Kidney capillary endothelial cell (primary cell): ENCODE data around the gene COX4I1.

ENCODE experiments used
- DNase-seq: peaks from one replicate; pipeline ENCODE4 v3.0.0-alpha.2; 2018; ENCODE audit warnings: low spot score

The COX4I1 gene

DNA sequence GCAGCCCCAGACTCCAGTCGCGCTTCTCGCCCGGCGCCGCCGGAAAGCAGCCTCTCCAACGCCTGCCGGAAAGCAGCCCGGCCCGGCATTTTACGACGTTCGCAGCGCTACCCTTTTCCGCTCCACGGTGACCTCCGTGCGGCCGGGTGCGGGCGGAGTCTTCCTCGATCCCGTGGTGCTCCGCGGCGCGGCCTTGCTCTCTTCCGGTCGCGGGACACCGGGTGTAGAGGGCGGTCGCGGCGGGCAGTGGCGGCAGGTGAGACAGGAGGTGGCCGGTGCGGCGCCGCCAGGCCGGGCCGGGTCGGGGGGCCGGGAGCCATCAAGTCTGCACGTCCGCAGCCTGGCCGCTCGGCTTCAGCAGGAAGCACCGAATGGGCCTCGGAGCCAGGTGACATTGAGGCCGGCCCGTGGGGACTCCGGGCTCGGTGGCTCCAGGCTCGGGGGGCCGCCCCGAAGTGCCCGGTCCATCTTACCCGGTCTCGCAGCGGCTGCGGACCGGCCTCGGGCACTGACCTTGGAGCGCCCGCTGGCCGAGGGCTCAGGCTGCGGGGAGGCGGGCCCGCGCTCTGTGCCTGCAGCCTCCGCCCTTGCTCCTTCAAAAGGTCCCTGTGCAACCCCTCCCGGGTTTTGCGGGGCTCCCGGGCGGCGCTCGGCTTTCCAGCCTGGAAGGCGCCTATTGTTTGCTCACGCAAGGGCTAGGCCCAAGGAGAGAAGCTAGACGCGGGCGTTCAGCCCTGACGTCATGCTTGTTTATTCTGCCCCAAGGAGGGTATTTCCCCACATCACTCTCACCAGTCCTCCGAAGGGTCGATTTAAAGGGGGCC, at the start of gene COX4I1, which contains the start of gene EMC8:
COX4I1 (plus strand) TSS at position 199 of the 824 bp plus-strand sequence. CDS start 1,511 bp downstream, outside the sequence.
EMC8 (minus strand) TSS at position 48 of the 824 bp plus-strand sequence. CDS start 249 bp downstream, outside the sequence.
- peak; percentile 83 for DNase-seq

DNA sequence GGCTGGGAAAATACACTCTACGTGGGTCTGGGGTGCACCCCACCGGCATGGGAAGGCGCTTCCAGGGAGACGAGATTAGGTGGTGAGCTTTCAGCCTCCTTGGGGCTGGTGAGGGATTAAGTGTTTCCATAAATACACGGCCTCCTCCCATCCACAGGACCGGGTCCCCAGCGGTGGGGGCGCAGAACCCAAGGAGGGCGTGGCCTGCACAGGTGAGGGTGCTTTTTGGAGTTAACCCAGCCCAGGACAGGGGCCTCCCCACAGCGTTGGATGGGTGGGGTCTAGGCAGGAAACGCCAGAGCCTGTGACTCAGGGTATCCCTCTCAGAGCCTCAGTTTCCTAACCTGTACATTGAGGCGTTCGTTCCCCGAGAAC, 49.7 kb upstream of the COX4I1 start:
- DNase-seq: no peak

DNA sequence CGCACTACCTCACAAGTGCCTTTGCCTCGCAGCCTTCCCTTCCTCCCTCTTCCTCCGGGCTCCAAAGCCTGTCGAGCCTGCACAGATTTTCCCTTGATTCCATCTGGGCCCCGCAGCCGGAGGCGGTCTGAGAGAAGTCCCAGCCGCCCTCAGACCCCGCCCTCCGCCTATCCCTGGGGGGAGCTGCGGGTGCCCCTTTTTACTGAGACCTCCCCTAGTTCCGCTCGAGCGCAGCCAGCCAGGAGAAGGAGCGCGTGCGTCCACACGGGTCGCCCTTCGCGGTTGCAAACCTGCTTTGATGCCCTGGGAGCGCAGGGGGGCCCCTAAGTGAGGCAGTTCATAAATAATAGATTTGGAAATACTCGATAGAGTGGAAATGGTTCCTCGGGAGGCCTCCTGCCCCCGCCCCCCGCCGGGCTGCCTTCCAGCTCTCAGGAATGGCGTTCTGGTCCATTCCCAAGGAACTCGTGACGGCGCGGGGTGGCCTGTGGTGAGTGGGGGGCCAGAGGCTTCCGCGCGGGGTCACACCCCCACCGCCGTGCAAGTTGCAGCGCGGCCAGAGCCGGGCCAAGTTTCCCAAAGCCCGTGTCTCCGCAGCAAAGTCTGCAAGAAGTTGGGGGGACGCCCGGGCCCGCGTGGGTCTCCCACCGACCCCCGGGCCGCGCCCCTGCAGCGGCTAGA, 49.2 kb upstream of the COX4I1 start:
- DNase-seq: peak; percentile 17

DNA sequence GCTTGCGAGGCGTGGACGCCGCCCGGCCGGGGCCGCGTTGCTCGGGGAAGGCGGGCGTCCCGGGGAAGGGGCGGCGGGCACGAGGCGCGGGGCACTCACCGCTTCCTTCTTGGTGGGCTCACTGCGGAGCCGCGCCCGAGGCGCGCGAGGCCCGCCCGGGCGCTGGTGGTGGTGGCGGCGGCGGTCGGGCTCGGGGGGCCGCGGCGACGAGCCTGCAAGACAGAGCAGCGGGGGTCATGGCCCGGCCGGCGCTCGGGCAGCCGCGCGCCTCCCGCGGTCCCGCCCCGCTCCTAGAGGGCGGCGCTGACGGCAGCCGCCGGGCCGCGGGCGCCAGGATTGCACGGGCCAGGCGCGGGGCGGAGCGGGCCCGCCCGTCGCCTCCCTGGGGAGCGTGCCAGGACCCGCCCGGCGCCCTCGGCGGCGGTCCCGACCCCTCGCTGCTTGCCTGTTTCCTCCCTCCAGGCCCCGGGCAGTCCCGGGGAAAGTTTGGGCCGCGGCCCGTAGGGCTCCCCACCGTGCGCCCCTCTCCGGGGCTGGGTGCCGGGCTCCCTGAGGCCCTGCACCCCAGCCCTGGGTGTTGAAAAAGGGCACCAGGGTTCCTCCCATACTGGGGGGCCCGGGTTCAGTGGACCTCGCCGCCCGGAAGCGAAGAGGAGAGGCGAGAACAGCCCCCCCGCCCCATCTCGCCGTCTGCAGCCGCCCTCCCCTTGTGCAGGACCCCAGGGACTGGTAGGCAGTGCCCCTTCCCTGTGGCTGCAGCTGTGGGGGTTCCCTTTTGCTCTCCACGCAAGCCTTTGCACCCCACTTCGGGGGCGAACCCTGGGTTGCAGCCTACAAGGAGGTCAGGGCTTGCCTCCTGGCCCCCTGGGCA, 48.4 kb upstream of the COX4I1 start, which contains the start of gene C16orf74:
C16orf74 (minus strand) TSS at position 270 of the 871 bp plus-strand sequence. CDS start 15,879 bp downstream, outside the sequence.
- peak; percentile 76 for DNase-seq

DNA sequence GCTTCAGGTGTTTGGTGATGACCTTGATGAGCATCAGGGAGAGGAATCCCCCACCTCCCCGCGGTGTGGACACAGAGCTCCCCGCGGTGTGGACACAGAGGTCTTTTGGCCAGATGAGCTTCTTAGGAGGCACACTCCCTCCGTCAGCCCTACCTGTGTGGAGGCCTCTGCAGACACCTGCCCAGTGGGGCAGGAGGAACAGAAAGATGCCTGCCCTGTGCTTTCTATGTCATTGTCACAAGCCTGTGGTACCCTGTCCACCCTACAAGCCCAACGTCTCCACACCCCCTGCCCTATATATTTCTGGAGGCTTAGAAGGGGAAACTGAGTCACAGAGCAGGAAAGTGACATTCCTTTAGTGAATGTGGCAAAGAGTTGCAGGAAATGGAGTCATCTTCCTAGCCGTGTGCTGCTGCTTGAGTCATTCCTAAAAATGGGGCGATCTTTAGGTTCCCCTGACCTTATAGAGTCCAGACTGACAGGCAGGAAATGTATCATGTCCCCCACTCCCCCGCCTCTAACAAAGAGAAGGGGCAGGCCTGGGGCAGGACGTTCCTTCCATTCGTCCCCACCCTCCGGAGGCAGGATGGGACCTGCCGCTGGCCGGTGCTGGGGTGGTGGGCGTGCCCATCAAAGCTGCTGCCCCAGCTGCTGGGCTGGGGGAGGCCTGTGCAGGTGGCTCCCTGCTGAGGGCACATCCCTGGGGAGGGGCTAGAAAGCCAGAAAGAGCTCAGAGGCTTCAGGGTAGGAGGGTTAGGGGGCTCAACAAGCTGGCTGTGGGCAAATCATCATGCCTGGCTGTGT, 47.6 kb upstream of the COX4I1 start:
- peak; percentile 98 for DNase-seq

DNA sequence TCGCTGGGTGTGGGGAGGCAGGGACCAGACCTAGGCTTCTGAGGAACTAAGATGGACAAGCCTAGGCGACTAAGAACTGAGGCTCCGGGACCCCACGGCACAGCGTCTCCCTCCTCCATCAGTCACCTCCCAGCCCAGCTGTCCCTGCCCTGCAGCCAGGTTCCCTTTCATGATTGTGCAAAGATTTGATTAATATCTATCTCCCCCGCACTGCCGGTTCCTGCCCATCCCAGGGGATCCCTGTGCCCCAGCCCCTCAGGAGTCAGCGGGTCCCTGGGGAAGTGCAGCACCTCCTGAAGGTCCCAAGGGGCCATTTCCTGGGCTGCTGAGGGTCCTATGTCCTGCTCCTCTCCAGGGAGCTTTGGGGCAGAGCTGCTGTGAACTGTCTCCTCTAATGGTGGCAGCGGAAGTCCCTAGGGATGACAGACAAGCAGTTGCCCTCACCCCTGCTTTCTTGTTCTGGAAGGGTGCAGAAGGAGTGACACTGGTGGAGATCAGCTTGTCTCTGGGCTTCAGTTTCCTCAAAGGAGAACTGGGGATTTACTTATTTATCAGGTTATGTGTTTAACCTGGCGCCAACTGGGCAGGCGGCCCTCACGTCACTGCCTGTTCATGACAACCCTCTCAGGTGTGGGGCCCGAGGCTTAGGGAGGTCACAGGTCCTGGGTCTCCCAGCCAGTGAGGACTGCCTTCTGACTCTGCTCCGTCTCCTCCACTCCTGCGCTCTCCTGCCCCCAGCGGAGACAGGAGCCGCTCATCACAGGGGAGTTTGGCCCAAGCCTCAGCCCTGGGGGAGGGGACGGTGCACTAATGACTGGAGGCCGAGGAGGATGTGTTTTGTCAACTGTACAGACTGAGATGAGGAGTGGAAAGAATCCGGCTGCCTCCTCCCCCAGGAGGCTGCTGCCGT, 46.7 kb upstream of the COX4I1 start:
- peak; percentile 53 for DNase-seq

DNA sequence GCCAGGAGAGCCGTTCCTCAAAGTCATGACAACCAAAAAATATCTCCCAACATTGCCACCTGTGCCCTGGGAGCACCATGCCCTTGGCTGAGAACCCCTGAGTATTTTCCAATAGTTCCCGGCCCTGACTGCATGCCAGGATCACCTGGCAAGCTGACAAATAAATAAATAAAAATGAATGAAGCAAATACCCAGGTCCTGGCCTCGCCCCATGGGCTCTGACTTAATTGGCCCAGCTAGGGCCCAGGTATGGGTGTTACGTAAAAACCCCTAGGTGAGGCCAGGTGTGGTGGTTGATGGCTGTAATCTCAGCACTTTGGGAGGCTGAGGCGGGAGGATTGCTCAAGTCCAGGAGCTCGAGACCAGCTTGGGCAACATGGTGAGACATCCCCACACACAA, 45.9 kb upstream of the COX4I1 start:
- DNase-seq: no peak

DNA sequence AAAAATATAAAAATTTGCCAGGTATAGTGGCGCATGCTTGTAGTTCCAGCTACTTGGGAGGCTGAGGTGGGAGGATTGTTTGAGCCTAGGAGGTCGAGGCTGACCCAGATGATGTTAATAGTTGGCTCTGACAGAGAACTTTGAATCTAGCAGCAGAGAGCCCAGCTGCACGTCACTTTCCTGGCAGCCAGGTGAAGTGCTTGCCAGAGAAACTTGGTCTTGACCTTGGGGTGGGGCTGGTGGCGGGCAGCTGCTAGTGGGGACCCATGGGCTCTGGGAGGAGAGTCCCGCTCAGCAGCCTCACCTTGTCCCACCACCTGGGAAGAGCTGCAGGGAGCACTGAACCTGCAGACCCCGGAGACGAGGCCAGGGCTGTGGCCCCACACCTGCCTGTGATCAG, 45.5 kb upstream of the COX4I1 start:
- DNase-seq: no peak

DNA sequence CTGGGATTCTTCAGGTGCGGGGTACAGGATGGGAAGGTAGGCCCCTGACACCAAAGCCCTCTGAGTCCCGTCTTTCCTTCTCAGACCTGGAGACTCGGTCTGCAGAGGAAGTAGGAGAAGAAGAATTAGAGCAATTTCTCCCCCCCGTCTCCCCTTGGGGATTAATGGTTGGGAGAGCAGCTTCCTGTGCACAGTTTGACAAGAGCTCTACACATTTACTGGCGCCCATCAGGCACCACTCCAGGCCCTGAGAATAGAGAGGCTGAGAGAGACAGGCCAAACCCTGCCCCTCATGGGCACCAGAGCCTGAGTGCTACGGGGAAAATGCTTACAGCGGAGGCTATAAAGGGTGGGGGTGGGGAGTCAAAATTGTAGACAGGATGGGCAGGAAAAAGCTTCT, 45.1 kb upstream of the COX4I1 start:
- no peak for DNase-seq

DNA sequence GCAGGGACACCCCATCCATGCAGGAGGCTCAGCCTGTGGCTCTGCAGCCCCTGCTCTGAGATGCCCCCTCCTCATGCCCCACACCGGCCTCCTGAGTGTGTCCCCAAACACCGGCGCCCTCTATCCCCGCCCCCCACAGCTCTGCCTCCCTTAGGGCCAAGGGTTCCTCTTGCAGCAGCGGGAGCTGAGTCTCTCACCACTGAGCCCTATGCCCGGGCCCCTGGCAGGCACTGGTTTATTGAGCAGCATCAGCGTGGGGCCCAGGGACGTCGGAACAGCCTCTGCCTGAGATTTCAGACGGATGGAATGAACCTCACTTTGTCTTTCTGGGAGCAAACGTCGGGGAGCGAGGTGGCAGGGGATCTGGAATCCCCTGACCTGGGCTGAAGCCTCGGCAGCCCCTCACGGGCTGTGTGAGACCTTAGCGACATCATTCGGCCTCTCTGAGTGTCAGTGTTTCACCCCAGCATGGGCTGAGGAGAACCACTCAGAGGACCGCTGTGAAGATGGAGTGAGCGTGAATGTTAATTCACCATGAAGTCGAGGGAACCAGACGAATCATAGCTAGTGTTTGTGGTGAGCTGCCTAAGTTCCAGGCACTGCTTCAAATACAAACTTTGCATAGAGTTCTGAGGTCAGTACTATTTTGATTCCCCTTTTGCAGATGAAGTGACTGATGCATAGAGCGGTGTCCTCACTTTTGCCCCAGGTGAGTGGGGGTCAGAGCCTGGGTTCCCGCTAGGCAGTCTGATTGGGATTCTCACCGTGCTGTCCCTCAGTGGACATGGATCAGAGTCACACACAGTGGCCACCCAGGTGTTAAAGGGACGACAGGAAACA, 43.3 kb upstream of the COX4I1 start:
- no peak for DNase-seq

DNA sequence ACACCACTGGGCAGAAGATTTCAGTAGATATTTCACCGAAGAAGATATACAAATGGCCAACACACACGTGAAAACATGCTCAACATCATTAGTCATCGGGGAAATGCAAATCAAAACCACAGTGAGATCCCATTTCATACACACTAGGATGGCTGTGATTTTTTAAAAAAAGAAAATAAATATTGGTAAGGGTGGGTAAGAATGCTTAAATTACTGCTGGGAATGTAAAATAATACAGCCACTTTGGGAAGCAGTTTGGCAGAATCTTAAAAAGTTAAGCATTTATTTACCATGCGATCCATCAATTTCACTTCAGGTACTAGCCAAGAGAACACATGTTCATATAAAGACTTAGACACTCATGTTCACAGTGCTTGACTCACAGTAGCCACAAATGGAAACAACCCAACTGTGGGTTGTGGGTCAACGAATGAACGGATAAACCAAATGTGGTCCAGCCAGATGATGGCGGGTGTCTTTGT, 42.1 kb upstream of the COX4I1 start:
- no peak for DNase-seq

DNA sequence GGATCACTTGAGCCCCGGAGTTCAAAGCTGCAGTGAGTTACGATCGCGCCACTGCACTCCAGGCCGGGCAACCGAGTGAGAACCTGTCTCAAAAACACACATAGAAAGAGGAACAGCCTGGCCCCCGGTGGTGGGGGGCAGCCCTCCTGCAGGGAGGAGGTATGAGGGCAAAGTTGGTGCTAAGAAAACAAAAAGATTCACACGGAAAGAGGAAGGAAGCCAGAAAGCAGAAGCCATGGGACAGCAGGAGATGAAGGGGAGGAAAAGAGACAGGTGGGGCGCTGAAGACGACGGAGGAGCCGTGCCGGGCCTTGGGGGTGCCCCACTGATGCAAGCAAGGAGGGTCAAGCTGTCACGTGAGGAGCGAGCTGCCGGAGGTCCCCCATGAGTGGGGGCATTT, 40.4 kb upstream of the COX4I1 start:
- no peak for DNase-seq

DNA sequence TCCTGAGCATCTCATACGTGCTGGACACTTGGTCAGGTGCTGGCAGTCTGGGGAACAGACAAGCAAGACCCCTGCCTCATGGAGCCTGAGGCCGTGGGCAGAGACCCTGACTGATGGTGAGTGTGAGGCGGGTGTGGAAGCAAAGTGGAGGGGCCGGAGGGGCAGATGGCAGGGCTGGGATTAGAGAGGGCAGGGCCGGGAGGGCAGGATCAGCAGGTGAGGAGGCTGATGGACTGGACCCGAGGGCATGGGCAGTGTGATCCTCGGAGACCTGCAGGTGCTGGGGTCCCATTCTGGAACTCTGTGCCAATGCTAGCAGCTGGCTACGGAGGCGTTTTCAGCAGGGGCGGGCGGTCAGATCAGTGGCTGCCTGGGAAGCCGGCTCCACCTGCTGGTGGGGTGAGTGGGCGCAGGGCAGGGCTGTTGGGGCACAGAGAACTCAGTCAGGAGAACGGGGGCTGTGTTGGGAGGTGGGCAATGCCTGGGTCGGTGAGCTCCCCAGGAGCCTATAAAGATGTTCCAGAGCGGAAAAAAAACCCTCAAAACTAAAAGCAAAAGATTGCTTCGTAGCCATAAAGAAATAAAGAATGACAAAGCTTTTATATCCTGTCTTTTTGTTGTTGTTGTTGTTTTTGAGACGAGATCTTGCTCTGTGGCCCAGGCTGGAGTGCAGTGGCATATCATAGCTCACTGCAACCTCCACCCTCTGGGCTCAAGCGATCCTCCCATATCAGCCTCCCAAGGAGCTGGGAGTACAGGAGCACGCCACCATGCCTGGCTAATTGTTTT, 39.7 kb upstream of the COX4I1 start:
- no peak for DNase-seq

DNA sequence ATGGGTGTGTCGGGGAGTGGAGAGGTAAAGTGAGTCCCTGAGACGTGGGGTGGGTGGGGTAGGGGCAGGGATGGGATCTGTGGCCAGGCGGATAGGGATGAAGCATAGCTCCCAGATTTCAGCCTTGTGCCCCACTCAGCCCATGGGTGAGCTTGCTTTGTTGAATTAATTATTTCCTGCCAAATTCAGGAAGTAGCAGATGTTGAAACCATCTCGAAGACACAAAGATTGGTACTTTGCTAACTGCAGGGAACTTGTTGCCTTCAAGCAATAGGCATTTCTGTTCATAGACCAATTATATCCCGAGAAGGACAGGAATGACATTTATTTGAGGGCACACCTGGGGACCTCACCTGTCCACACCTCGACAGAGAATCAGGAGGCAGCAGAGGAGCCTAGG, 37.6 kb upstream of the COX4I1 start:
- no peak for DNase-seq

DNA sequence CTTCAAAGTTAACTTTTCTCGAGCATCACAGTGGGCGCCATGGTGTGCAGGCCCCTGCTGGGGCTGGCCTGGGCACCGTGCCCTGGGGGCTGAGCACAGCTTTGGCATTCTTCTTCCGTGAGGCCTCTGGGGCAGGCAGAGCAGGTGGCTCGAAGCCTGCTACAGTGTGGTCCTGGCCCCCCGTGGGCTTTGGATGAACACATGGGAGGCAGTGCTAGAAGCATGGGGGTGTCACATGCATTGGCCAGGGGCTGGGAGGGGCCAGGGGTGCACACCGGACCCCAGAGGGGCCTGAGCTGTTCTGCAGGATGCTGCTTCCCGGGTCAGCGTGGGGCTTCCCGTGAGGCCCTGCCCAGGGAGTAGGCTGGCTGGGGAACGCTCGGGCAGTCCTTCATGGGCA, 36.5 kb upstream of the COX4I1 start:
- DNase-seq: no peak

DNA sequence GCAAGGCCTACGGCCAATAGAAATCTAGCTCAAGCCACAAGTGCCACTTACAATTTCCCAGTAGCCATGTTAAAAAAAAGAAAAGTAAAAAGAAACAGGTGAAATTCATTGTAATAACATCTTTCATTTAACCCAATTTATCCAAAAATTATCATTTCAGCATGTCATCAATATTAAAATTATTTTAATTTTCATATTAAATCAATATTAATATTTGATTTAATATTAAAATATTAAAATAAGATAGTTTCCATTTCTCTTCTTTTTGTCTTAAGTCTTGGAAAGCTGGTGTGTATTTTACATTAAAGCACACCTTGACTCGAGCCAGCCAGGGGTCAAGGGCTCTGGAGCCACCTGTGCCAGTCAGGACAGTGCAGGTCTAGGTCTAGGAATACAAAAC, 35.9 kb upstream of the COX4I1 start:
- DNase-seq: no peak

DNA sequence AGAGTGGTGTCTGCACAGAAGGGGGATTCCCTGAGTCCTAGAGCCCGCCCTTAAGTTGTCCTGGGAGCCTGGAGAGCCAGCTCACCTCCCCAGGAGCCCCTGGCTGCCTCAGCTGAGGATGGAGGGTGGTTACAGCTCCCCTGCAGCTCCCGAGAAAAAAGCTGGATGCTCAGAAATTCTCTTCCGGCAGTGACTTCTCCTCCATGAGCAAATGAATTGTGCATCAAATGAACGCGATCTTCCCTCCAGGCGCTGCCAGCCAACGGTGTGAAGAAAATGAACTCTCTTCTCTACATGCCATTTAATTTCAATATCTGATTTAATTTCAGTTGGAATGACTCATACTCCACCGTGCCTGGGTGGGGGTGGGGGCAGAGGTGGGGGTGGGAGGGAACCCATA, 34.3 kb upstream of the COX4I1 start:
- no peak for DNase-seq

DNA sequence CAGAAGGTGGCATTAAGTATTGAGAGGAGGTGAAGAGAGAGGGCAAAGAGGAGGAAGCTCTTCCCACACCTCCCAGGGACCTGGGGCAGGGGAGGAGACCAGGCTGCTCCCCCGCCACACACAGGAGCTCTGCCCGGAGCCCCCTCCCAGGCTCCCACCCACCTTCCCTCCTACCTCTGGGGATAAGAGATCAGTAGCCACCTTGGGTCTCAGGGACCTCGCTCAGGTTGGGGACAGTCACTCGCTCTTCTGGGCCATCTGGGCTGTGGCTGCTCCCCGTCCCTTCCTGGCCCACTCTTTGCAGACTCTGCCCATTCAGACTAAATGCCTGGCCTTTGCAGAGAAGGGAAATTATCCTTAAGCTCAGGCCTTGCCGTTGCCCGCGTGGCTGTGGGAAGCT, 33.7 kb upstream of the COX4I1 start:
- DNase-seq: no peak
